Measurements from ENCODE around the gene CREB3L4. TPM values are rescaled to one million over a fixed set of nuclear protein-coding genes. Genes with fewer than 3 reads are reported as not detected.

Gene CREB3L4
- polyA plus RNA-seq, 4 donors: 22.4 to 44.2 (median 35.9) TPM

DNA sequence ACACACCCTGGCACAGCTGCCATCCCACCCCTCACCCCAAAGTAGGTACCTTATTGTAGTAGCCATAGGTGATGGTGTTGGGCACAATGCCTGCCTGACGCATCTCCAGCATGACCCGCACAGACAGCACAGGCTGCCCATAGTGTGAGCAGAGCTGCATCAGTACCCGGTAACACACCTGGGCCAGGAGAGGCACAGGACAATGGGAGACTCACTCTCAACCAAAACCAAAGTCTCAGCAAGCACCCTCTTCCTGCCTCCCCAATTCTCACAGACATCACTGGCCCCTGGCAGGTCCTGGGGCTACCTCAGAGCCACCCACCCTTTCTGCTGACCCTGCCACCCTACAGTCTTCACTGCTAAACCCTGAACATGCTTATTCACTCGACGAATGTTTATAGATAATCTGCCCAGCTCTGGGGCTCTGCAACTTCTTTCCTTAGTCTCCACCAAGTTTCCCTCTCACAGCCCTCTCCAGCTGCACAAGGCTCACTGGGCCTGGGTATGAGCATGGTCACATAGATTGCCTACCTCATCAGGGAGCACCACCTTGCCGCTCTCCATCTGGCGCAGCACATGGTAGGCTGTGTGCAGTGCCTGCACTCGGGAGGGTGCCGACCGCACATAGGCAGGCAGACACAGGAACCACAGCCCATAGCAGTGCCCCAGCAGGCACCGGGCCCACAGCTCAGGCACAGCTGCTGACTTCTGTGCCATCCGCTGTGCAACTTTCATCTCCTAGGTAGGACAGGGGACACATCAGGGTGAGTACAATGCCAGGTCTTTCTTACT lies 31.5 kb upstream of the CREB3L4 start:
- no peak for DNase-seq (ENCODE audit: low read depth in 4 of 4, low spot score in 3 of 4)

DNA sequence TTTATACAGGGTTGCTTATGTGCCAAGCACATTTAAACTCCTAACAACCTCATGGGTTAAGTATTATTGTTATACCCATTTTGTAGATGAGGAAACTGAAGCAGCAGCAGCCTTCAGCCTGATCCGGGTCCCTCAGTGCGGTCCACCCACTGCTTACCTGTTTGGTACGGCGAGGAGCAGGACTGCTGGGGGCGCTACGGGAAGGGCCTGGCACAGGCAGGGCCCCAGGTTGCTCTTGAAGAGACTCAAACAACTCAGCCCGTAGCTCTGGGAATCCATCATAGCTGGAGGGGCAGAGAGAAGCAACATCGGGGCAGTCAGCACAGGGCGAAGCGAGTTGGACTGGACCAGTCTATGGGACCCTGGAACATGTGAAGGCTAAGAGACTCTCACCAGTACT lies 30.4 kb upstream of the CREB3L4 start:
- no peak for DNase-seq (ENCODE audit: low read depth in 4 of 4, low spot score in 3 of 4)

DNA sequence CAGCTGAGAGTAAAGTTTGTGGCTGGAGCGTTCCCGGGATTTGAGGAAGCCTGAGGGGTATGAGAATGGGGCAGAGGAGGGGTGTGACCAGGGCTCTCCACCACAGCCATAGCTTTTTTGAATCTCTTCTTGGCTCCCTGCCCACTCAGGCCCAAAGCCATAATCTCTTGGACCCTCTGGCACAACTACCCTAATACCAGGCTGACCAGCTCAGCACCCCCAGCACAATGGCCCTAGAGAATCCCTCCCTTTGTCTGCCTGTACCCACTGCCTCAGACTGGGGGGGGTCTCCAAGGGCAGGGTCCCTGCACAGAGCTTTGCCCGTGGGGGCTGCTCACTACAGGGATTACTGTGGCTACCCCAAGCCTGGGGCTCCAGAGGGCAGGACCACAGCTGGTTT lies 28.7 kb upstream of the CREB3L4 start:
- no peak for DNase-seq (ENCODE audit: low read depth in 4 of 4, low spot score in 3 of 4)

DNA sequence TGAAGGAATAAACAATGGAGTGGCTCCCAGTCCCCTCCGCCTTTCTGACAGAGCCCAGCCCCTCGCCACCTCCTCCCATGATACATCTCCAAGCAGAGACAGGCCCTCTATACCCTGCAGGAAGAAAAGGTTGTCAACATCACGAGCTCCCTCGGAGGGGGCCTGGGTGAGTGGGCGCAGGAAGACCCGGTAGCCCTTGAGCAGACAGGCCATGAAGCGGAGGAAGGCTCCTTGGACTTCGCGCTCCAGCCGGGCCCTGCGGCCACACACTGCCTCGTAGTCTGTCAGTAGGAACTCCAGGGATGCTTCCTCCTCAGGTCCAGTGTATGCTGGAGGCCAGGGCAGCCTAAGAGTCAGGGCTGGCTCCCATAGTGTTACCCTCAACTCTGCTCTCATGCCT lies 28.2 kb upstream of the CREB3L4 start:
- DNase-seq (ENCODE audit: low read depth in 4 of 4, low spot score in 3 of 4): no peak

DNA sequence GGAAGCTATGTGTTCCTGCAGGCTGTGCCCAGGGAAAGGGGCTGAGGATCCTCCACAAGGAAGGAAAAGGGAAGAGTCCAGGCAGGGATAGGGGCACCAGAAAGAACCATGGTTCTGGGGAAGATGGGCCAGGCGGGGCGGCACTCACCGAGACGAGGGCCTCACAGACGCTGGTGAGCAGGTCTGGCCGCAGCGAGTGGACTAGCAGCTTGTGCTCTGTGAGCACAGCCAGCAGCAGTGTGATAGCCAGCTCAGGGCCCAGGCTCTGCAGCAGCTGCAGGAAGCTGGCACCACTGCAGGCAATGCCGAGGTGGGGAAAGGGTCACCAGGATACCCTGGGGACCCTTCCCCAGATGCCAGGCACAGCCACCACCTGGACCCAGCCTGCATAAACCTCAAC lies 26.9 kb upstream of the CREB3L4 start:
- DNase-seq (ENCODE audit: low read depth in 4 of 4, low spot score in 3 of 4): no peak

DNA sequence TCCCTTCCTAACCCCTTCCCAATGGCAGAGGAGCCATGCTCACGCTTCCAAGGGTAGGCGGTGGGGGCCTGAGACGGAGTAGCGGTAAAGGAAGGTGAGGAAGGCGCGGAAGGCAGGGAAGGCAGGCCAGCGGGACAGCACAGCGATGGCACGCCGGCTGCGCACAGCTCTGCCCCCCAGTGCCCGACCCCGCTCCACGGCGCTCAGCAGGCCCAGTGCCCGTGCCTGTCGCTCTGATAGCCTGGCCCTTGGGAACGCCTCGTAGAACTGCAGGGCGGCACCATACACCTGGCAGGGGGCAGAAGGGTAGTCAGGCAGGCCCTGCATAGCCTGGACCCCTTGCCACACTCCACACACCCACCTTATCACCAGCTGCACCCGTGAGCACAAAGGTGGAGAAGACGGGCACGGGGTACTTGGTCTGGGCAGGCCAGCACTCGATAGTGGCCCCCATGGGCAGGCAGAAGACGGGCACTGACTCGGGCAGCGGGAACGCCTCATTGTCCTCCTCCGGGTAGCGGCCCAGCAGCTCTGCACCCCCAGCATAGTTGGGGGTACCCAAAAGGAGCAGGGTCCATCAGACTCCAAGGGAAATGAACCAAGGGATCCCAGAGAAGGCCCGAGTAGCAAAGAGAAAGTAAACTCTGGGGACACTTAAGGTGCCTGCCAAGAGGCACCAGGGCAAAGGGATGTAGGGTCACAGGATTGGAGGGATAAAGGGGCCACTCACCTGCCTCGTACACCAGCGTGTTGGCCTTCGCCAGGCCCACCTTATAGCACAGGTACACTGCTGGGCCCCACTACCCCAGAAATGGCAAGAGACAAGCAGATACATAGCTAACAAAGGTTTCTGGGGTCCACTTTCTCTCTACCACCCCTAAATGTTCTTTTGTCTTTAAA lies 25.6 kb upstream of the CREB3L4 start:
- DNase-seq (ENCODE audit: low read depth in 4 of 4, low spot score in 3 of 4): no peak

DNA sequence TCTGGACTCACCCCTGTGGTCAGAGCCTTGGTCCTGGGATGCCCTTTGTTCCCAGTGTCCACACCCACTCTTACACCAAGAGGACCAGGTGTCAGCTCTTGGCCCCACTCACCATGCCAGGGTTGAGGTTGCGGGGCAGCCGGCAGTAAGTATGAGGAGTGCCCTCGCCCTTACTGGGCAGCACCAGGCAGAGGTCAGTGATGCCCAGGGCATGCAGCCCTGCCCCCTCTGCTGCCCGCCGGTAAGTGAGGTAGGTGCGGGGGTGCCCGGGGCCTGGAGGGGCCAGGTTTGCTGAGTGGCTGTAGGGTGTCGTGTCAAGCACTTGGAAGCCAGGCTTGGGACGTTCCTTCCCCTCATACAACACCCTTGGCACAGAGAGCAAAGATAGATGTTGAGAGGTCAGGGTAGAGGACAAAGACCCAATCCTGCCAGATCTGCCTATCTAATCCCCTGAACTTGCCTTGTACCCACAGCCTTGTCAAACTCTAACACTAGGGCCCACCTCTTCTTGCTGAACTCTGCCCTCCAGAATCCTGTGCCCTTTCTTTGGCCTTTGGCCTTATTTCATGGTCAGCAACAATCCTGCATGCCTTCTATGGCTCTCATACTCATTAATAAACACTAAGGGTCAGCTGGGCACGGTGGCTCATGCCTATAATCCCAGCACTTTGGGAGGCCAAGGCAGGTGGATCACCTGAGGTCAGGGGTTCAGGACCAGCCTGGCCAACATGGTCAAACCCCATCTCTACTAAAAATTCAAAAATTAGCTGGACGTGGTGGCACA lies 24.7 kb upstream of the CREB3L4 start:
- DNase-seq (ENCODE audit: low read depth in 4 of 4, low spot score in 3 of 4): no peak

DNA sequence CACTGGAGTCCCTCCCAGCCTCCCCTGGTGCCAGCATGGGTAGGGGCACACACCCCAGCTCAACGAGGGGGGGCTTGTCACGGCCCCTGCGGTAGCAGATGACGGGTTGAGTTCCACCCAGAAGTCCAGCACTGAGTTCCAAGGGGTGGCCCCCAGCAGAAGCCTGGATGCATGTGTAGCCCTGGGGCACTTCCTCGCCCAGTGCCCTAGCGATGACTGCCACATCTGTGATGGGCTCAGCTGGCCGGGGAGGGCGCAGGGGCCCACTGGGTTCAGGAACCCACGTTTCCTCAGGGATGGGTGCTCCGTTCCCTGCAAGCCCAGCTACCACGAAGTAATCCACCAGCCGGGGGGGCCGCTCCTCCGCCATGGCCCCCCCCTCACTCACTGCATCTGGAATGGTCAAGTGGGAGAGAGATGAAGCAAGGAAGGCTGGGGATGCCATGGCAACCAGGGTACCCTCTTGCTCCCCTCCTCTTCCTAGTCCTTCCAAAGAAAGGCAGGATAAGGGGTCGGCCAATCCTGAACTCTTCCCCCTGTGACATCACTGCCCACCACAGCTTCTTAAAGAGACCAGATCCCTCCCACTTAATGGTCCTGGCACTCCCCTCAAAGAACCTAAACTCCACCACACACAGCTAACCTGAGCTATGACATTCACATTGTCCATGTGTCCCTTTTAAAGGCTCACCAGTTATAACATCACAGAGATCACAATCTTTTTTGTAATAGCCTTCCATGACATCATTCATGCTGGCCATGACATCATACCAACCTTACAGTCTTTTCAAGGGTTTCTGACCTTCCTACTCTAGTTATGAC lies 23.5 kb upstream of the CREB3L4 start:
- no peak for DNase-seq (ENCODE audit: low read depth in 4 of 4, low spot score in 3 of 4)

DNA sequence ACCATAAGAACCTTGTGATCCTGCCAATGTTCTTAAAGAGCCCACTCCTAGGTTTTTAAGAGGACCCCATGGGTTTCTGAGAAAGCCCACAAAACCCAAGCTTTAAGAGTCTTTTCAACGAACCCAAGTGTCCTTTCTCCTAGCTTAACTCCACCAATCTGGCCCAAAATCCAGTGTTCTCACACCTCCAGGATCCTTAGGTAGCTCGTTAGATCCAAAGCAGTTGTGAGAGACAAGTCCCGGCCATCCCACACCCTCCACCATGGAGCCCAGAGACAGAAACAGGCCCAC lies 22.9 kb upstream of the CREB3L4 start:
- no peak for DNase-seq (ENCODE audit: low read depth in 4 of 4, low spot score in 3 of 4)

DNA sequence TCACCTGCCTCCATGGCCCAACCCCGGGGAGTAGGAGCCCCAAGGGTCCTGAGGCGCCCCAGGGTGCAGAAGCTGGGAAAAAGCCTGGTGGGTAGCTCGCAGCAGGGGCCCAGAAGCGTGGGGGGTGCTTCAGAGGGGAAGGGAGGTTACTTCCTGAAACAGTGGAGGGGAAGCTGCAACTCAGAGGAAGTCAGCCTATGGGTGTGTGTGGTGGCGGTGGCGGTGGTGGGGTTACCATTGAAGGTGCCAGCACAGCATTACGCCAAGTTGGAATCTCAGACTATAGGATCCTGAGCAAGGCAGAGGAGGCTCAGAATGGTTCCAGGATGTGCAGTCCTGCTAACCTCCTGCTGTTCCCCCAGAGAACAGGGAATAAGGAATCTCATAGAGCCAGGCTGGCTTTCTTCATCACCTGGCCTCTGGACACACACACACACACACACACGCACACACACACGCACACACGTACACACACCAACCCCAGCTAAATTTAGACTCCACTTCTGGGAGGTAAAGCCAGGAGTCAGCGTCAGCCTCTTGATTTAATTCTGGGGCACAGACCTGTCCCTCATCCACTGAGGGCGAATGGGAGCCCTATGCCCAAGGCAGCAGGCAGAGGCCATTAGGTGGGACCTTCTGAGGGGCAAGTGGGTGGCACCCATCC lies 22.4 kb upstream of the CREB3L4 start:
- DNase-seq (ENCODE audit: low read depth in 4 of 4, low spot score in 3 of 4): no peak

DNA sequence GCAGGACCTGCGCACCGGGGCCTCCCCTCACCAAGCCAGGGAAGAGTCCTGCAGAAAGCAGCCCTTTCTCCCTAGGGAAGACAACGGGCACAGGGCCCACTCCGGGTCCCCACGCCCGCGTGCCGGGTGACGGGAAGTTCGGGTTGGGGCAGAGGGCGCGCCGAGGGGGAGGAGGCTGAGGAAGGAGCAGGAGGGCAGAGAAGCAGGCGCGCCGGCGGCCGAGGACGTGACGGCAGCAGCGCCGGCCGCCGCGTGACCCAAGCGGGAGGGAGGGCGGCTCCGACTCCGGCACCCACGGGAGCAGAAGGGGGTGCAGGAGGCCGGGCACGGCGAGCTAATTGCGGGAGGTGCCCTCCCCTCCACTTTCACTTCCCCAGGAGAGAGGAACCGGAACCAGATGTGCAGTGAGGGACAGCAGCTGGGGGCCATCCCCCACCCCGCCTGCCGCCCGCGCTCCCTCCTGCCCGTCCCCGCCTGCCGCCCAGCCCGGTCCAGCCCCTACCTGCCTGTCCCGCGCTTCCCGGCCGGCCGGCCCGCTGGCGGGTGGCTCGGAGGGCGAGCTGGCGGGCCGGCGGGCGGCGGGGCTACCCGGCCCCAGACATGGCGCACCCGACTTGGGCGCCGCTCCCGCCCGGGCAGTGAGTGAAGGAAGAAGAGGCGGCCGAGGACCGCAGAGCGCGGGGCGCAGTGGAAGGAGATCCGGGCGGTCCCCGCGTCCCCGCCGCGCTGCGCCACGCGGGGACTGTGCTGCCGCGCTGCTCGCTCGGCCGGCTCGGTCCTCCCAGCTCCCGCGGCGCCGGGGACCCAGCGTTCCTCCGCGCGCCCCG lies 21.7 kb upstream of the CREB3L4 start:
- no peak for DNase-seq (ENCODE audit: low read depth in 4 of 4, low spot score in 3 of 4)

DNA sequence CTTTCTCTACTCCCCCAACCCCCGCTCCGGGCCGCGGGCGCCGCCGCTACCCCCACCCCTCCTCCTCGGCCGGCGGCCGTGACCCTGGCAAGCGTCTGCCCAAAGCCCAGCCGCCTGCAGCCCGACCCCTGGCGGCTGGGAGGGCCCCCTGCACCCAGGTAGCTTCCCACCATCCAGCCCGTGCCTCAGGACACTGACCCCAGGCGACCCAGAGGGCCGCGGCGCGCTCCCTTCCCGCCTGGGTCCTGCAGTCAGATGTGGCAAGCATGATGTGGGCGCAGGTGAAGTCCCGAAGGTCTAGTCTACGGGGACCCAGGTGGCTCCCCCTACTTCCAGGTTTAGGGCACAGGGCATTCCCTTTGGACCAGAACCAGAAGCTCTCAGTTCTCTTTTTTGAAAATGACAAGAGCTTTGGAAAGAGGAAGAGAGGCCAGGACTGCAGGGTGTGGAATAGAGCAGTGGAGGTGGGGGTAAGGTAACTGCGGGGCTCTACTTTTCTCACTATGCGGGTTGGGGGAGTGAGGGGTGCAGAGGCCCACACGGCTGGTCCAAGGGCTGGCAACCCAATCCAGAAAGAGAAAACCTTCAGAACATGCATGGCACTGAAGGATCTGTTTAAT lies 21.0 kb upstream of the CREB3L4 start, which contains the start of gene DENND4B:
Gene DENND4B, minus strand, starts transcription at position 97 of the 620 bp plus-strand sequence. CDS start 2,344 bp downstream, outside the sequence.
- DNase-seq (ENCODE audit: low read depth in 4 of 4, low spot score in 3 of 4): no peak

DNA sequence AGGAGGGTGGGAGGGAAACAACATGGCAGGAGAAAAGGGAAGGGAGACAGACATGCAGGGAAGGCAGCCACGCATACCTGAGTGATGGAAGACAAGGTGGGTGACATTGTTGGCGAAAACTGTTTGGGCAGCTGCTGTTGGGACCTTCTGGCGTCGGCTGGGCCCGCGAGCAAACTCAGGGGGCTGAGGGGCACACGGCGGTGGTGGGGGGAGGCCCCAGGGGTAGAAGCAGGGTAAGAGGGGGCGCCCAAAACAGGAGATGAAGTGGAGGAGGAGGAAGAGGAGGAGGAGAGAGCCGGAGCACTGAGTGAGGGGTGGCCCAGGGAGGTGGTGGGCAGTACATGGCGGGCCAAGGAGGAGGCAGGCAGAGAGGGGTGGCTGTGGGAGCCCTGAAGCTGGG lies 16.5 kb upstream of the CREB3L4 start:
- no peak for DNase-seq (ENCODE audit: low read depth in 4 of 4, low spot score in 3 of 4)

DNA sequence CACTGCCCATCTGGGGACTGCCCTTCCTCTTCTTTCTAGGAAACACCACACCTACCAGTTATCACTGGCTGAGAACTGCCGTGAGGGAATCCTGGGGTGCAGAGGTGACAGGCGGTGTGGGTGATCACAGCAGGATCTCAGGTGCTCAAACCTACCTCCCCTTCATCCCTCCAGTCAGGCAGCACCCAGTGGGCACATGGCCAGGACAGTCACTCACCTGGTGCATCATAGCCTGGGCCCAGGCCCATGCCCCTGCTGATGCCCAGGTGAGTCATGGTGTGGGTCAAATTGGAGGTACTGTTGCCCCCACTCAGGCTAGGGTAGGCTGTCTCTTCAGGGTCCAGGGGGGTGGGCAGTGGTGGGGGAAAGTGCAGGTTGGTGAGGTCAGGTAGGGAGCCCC lies 15.9 kb upstream of the CREB3L4 start:
- no peak for DNase-seq (ENCODE audit: low read depth in 4 of 4, low spot score in 3 of 4)

DNA sequence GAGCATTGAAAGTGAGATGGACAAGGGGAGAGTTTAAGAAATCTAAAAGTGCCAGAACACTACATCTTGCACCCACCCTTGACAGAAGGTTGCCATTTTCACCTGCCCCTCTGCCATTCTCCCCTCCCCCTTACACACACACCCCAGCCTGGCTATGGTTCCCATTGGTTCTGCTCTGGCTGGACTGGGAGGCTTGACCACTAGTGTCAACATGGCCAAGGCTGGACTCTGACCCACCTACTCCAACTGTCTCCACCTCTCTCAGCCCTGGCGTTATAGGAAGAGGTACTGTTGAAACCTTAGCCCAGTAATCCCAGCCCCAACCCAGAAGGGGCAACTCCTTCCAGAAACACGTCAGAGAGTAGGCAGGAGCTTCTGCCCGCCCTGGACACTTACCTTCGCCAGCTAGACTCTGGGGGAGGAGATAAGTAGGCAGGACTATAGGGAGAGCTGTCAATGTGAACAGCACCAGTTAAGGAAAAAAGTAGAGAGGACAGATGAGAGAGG lies 13.8 kb upstream of the CREB3L4 start:
- DNase-seq (ENCODE audit: low read depth in 4 of 4, low spot score in 3 of 4): no peak

DNA sequence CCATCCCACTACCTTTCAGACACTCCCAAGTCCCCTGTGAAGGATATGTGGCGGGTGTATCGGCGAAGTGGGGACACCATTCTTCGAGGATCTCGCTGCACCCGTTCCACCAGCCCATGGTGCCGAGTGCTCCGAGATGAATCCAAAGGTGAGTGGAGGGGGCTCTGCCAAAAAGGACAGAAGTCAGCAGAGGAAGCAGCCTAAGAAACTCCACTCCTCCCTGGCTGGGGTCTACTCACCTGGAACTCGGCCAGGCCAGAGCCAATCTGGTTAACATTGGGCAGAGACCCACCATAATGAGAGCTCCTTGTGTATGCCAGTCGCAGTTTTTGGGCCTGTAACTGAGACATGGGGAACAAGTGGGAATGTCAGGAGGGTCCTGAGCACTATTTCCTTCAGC lies 12.9 kb upstream of the CREB3L4 start:
- no peak for DNase-seq (ENCODE audit: low read depth in 4 of 4, low spot score in 3 of 4)

DNA sequence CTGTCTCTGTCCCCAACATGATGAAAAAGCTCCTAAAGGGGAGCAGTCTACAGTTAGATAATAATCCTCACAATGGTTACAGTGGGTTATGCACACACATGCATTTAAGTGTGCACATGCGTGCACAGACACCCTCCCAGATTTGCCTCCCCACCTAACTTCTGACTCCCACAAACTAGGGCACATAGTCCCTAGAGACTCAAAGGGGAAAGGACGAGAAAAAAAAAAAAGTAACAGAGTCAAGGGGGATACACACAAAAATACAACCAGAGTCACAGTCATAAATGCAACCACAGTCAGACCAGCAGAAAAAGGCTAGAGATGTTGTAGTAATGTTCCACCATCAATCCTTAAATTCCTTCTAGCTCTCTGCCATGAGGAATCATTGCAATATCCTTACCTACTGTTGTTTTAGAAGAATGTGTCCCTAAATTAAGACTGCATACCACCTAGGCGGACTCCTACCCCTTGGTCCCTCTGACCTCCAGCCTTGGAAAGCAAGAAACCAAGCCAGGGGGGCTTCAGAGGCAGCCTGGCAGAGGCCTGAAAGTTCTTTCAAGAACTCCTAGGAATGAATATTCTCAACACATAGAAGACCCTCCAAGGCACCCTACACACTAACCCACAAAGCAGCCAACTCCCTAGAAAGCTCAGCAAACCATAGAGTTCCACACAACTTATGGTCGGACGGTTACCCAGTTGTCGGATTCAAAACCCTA lies 10.5 kb upstream of the CREB3L4 start:
- no peak for DNase-seq (ENCODE audit: low read depth in 4 of 4, low spot score in 3 of 4)

DNA sequence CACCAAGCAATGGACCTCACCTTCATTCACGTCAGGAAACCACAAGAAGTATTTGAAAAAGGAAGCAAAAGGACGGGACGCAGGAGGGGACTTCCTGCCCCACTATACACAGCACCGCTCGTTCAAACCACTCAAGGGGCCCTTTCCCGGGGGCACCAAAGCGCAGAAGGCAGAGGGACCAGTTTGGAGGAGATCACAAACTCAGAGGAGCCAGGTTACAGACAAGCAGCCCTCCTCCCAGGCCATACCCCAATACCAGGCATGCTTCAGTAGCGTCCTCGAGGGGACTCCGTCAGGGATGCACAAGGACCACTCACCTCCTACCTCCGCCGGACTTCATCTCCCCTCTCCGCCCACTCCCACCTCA lies 10.0 kb upstream of the CREB3L4 start:
- DNase-seq (ENCODE audit: low read depth in 4 of 4, low spot score in 3 of 4): no peak

Measured in left renal pelvis (tissue), 4 donors.